Stimulated activated CD4-positive, alpha-beta T cell treated with anti-CD3 and anti-CD28 coated beads, Interleukin-15, amount 100 ng/mL, for 48 hours (primary cell): Measurements from ENCODE around the gene LYZ.

ENCODE experiments used
- DNase-seq, 2 donors: peaks; one replicate each; pipeline ENCODE4 v3.0.0-alpha.2; 2020; ENCODE audit warnings: low read depth in 2 of 2

The LYZ gene

GRCh38 chr12:69386921-69387320 lies 38.7 kb downstream of the LYZ start:
- no peak for DNase-seq

GRCh38 chr12:69388371-69388770 lies 40.2 kb downstream of the LYZ start:
- DNase-seq = no peak

GRCh38 chr12:69389831-69390230 lies 41.6 kb downstream of the LYZ start:
- no peak for DNase-seq

- no peak for DNase-seq
Measured at GRCh38 chr12:69392179-69392928, 44.2 kb downstream of the LYZ start.

- no peak for DNase-seq
Measured at GRCh38 chr12:69396041-69396440, 47.9 kb downstream of the LYZ start.

- no peak for DNase-seq
Measured at GRCh38 chr12:69396963-69397362, 48.8 kb downstream of the LYZ start.

GRCh38 chr12:69397978-69398377 lies 49.8 kb downstream of the LYZ start:
- no peak for DNase-seq

GRCh38 chr12:69401940-69402339 lies 53.8 kb downstream of the LYZ start:
- DNase-seq = no peak
